Fibroblast of mammary gland (primary cell): ENCODE measurements around the gene MGAT3.
A peak's percentile ranks its signal among the peaks of the same experiment; 100 is the strongest.

Experiments used
- DNase-seq: peaks from one replicate; pipeline ENCODE4 v3.0.0-alpha.2; 2010; ENCODE audit warnings: low read depth
- H3K4me3 ChIP-seq: 2 replicates; pipeline ENCODE4 v1.5.1; 2011; ENCODE audit warnings: low read depth, mild to moderate bottlenecking, low read length, moderate library complexity; ENCODE audit not compliant: control insufficient read depth
- CTCF ChIP-seq: conservative IDR thresholded peaks from 2 replicates; pipeline ENCODE4 v1.5.1; 2011; ENCODE audit warnings: low read depth, low read length, inconsistent platforms; ENCODE audit not compliant: control insufficient read depth, insufficient read depth

MGAT3 gene

GRCh38 chr22:39511226-39511625, 54.4 kb downstream of the MGAT3 start:
- no peak for TF ChIP-seq CTCF
- DNase-seq = no peak
- no peak overlapping the region for H3K4me3 ChIP-seq

GRCh38 chr22:39512026-39512425, 55.2 kb downstream of the MGAT3 start:
- TF ChIP-seq CTCF = no peak
- DNase-seq = no peak
- no peak overlapping the region for H3K4me3 ChIP-seq

- TF ChIP-seq CTCF = no peak
- no peak overlapping the region for H3K4me3 ChIP-seq
- DNase-seq = no peak
These were observed 57.0 kb downstream of the MGAT3 start for GRCh38 chr22:39513791-39514190.

- TF ChIP-seq CTCF = peak; percentile 78
- peak; percentile 44 for DNase-seq
- no peak overlapping the region for H3K4me3 ChIP-seq
These were observed 57.7 kb downstream of the MGAT3 start for GRCh38 chr22:39514373-39514973.

GRCh38 chr22:39515266-39516050, 58.6 kb downstream of the MGAT3 start:
- no peak for DNase-seq
- no peak for TF ChIP-seq CTCF
- no peak overlapping the region for H3K4me3 ChIP-seq

- H3K4me3 ChIP-seq = no peak overlapping the region
- TF ChIP-seq CTCF = no peak
- DNase-seq = no peak
These were observed 60.7 kb downstream of the MGAT3 start for GRCh38 chr22:39517470-39517869.
